Osteoblast (primary cell): Measurements from ENCODE around the gene RHPN2. TPM values are rescaled to one million over a fixed set of nuclear protein-coding genes. Genes with fewer than 3 reads are reported as not detected.

Source experiments
- DNase-seq: peaks from one replicate; pipeline ENCODE4 v3.0.0; 2011; ENCODE audit warnings: low spot score, mixed read lengths; ENCODE audit not compliant: insufficient read length; ENCODE audit errors: missing footprints
- H2AFZ ChIP-seq: 2 replicates; pipeline ENCODE4 v1.6.0; 2011; ENCODE audit warnings: mild to moderate bottlenecking, low read length
- H3K27ac ChIP-seq: 2 replicates; pipeline ENCODE4 v1.5.1; 2011; ENCODE audit warnings: mild to moderate bottlenecking, low read depth, low read length, moderate library complexity
- H3K27me3 ChIP-seq: 2 replicates; pipeline ENCODE4 v1.6.0; 2012; ENCODE audit warnings: mild to moderate bottlenecking, control low read depth, inconsistent platforms, low read length, moderate library complexity; ENCODE audit not compliant: insufficient read depth
- H3K36me3 ChIP-seq: 2 replicates; pipeline ENCODE4 v1.5.1; 2011; ENCODE audit warnings: mild to moderate bottlenecking, low read length, control low read depth, moderate library complexity; ENCODE audit not compliant: insufficient read depth
- H3K4me1 ChIP-seq: 2 replicates; pipeline ENCODE4 v1.5.1; 2011; ENCODE audit warnings: mild to moderate bottlenecking, low read length, control low read depth, moderate library complexity; ENCODE audit not compliant: insufficient read depth
- H3K4me2 ChIP-seq: 2 replicates; pipeline ENCODE4 v1.6.0; 2011; ENCODE audit warnings: mild to moderate bottlenecking, low read length; ENCODE audit not compliant: insufficient read depth
- H3K4me3 ChIP-seq: fragments of 200-600 bp; sonication (generic); 3 replicates; pipeline ENCODE4 v1.5.1; 2012; ENCODE audit warnings: mild to moderate bottlenecking, low read length, inconsistent platforms; ENCODE audit not compliant: insufficient read depth
- H3K79me2 ChIP-seq: 2 replicates; pipeline ENCODE4 v1.6.0; 2012; ENCODE audit warnings: mild to moderate bottlenecking, low read length, control low read depth, inconsistent platforms; ENCODE audit not compliant: insufficient read depth
- H3K9me3 ChIP-seq: 2 replicates; pipeline ENCODE4 v1.5.1; 2011; ENCODE audit warnings: low read depth, low read length, control low read depth
- H4K20me1 ChIP-seq: 2 replicates; pipeline ENCODE4 v1.6.0; 2012; ENCODE audit warnings: mild to moderate bottlenecking, low read length, control low read depth; ENCODE audit not compliant: insufficient read depth
- CTCF ChIP-seq: IDR thresholded peaks from 2 replicates; pipeline ENCODE4 v1.5.1; 2011; ENCODE audit warnings: mild to moderate bottlenecking, low read depth, low read length, moderate library complexity; ENCODE audit errors: extremely low read depth
- total RNA-seq: library from RNA; depleted of rRNA; stranded (reverse); fragments of >200 nt; gene quantifications from 2 replicates; pipeline ENCODE4 v1.2.3, GENCODE V29; 2012

Gene RHPN2
- total RNA-seq, 1 donor, result 1.4 TPM

GRCh38 chr19:33108161-33108560 is 43.5 kb upstream of the RHPN2 start:
- Histone ChIP-seq H3K27ac (no peak overlapping the region), H3K4me2 (no peak overlapping the region), H3K9me3 (no peaks in the 10 kb centered on the region), H3K27me3 (no peaks in the 10 kb centered on the region), H3K4me3 (no peak overlapping the region), H3K4me1 (peaks cover 6% of the 10 kb centered on the region), H2AFZ (no peak overlapping the region), H3K79me2 (no peaks in the 10 kb centered on the region), H3K36me3 (peaks cover 41% of the 10 kb centered on the region), H4K20me1 (no peaks in the 10 kb centered on the region)
- no peak for TF ChIP-seq CTCF
- no peak for DNase-seq

- Histone ChIP-seq H3K9me3 (no peaks in the 10 kb centered on the region), H3K27ac (no peak overlapping the region), H3K79me2 (no peaks in the 10 kb centered on the region), H3K4me1 (no peaks in the 10 kb centered on the region), H3K4me2 (no peak overlapping the region), H3K36me3 (peaks cover 42% of the 10 kb centered on the region), H3K27me3 (no peaks in the 10 kb centered on the region), H4K20me1 (no peaks in the 10 kb centered on the region), H3K4me3 (no peak overlapping the region), H2AFZ (no peak overlapping the region)
- TF ChIP-seq CTCF, result no peak
- no peak for DNase-seq
These were observed 38.2 kb upstream of the RHPN2 start for GRCh38 chr19:33102893-33103292.

- no peaks in the 10 kb centered on the region for H3K4me1 ChIP-seq
- no peaks in the 10 kb centered on the region for H3K9me3 ChIP-seq
- H3K79me2 ChIP-seq, result no peaks in the 10 kb centered on the region
- DNase-seq, result no peak
- TF ChIP-seq CTCF, result no peak
- no peak overlapping the region for H3K4me3 ChIP-seq
- H3K36me3 ChIP-seq, result peaks cover 45% of the 10 kb centered on the region
- H3K27ac ChIP-seq, result no peak overlapping the region
- no peaks in the 10 kb centered on the region for H3K27me3 ChIP-seq
- H4K20me1 ChIP-seq, result no peaks in the 10 kb centered on the region
- H2AFZ ChIP-seq, result no peak overlapping the region
- no peak overlapping the region for H3K4me2 ChIP-seq
These were observed 36.4 kb upstream of the RHPN2 start for GRCh38 chr19:33100894-33101644.

GRCh38 chr19:33098055-33098534 is 33.4 kb upstream of the RHPN2 start:
- Histone ChIP-seq H3K4me2 (no peak overlapping the region), H3K27ac (no peak overlapping the region), H4K20me1 (no peaks in the 10 kb centered on the region), H2AFZ (no peak overlapping the region), H3K79me2 (no peaks in the 10 kb centered on the region), H3K36me3 (peaks cover 60% of the 10 kb centered on the region), H3K27me3 (no peaks in the 10 kb centered on the region), H3K9me3 (no peaks in the 10 kb centered on the region), H3K4me3 (no peak overlapping the region), H3K4me1 (no peaks in the 10 kb centered on the region)
- no peak for TF ChIP-seq CTCF
- DNase-seq, result no peak
